Glutamatergic neuron (in vitro differentiated cells): Measurements from ENCODE around the gene C22orf15. TPM values are rescaled to one million over a fixed set of nuclear protein-coding genes. Genes with fewer than 3 reads are reported as not detected.

ENCODE experiments used
- DNase-seq: peaks from one replicate; pipeline ENCODE4 v3.0.0; 2022
- H3K27ac Mint-ChIP-seq: one replicate; pipeline ENCODE4 v1.8.0; 2020; ENCODE audit warnings: mild to moderate bottlenecking, mixed read lengths, inconsistent platforms; ENCODE audit not compliant: unreplicated experiment
- H3K27me3 Mint-ChIP-seq: one replicate; pipeline ENCODE4 v1.8.0; 2020; ENCODE audit warnings: mild to moderate bottlenecking, moderate library complexity, mixed read lengths, inconsistent platforms; ENCODE audit not compliant: unreplicated experiment
- H3K36me3 Mint-ChIP-seq: one replicate; pipeline ENCODE4 v1.8.0; 2020; ENCODE audit warnings: mild to moderate bottlenecking, mixed read lengths, inconsistent platforms; ENCODE audit not compliant: unreplicated experiment
- H3K4me1 Mint-ChIP-seq: one replicate; pipeline ENCODE4 v1.8.0; 2020; ENCODE audit warnings: mild to moderate bottlenecking, low read depth, mixed read lengths, inconsistent platforms; ENCODE audit not compliant: unreplicated experiment
- H3K4me3 Mint-ChIP-seq: one replicate; pipeline ENCODE4 v1.8.0; 2020; ENCODE audit warnings: mild to moderate bottlenecking, mixed read lengths, inconsistent platforms; ENCODE audit not compliant: unreplicated experiment
- H3K9me3 Mint-ChIP-seq: one replicate; pipeline ENCODE4 v1.8.0; 2020; ENCODE audit warnings: mild to moderate bottlenecking, moderate library complexity, mixed read lengths, inconsistent platforms; ENCODE audit not compliant: unreplicated experiment
- total RNA-seq: library from RNA; stranded (reverse); fragmentation: NEBNext Ultra II Directional; extraction: Animal tissue kit (Norgen Biotek cat#: 25700); gene quantifications from one replicate; pipeline ENCODE4 v1.2.1, GENCODE V29; 2021; ENCODE audit not compliant: unreplicated experiment
- TF ChIP-seq, protein P1 (sequence below): fragments of 200-600 bp; sonication (generic); IDR thresholded peaks from one replicate; pipeline ENCODE4 v1.5.0; 2021; ENCODE audit not compliant: partially characterized antibody, unreplicated experiment

Gene C22orf15
- total RNA-seq, 1 donor from 2014 or later, result not detected

DNA sequence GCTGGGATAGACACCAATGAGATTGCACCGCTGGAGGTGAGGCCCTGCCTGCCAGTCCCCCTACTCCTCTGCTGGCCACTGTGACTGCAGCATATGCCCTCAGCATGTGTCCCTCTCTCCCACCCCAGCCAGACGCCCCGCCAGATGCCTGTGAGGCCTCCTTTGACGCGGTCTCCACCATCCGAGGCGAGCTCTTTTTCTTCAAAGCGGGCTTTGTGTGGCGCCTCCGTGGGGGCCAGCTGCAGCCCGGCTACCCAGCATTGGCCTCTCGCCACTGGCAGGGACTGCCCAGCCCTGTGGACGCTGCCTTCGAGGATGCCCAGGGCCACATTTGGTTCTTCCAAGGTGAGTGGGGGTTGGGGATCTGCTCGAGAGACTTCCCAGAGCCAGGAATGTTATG lies 18.3 kb downstream of the C22orf15 start:
- TF ChIP-seq, protein P1, sequence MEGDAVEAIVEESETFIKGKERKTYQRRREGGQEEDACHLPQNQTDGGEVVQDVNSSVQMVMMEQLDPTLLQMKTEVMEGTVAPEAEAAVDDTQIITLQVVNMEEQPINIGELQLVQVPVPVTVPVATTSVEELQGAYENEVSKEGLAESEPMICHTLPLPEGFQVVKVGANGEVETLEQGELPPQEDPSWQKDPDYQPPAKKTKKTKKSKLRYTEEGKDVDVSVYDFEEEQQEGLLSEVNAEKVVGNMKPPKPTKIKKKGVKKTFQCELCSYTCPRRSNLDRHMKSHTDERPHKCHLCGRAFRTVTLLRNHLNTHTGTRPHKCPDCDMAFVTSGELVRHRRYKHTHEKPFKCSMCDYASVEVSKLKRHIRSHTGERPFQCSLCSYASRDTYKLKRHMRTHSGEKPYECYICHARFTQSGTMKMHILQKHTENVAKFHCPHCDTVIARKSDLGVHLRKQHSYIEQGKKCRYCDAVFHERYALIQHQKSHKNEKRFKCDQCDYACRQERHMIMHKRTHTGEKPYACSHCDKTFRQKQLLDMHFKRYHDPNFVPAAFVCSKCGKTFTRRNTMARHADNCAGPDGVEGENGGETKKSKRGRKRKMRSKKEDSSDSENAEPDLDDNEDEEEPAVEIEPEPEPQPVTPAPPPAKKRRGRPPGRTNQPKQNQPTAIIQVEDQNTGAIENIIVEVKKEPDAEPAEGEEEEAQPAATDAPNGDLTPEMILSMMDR, result no peak
- DNase-seq, result no peak
- peaks cover 1% of the 10 kb centered on the region for H3K9me3 Mint-ChIP-seq
- H3K4me1 Mint-ChIP-seq, result peaks cover 6% of the 10 kb centered on the region
- H3K4me3 Mint-ChIP-seq, result no peak overlapping the region
- H3K36me3 Mint-ChIP-seq, result peaks cover 3% of the 10 kb centered on the region
- H3K27ac Mint-ChIP-seq, result no peak overlapping the region
- peaks cover 12% of the 10 kb centered on the region for H3K27me3 Mint-ChIP-seq

DNA sequence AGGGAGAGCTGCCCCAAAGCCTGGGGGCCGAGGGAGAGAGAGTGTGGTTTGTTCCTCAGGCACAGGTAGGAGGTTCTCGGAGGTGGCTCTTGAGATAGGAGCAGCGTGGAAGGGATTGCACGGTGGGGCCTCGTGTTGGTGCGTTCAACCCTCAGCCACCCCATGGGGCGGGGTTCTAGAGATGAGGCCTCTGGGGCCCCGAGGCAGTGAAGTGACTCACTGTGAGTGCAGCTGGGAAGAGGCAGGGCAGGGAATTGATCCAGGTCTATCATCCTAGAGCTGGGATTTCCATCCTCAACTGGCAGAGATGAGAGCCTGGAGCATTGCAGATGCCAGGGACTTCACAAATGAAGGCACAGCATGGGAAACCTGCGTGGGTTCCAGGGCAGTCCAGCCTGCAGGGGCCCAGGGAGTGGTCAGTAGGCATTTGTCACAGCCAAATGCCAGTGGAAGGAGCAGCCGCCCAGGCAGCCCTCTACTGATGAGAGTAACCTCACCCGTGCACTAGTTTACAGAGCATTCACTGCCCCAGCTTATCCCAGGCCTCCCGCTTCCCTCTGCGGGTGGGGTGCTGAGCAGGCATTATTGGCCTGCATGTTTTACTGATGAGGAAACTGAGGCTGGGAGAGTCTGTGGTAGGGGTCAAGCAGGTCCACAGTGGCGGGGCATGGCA lies 18.9 kb downstream of the C22orf15 start:
- no peak overlapping the region for H3K27ac Mint-ChIP-seq
- DNase-seq, result no peak
- H3K4me1 Mint-ChIP-seq, result peaks cover 11% of the 10 kb centered on the region
- peaks cover 14% of the 10 kb centered on the region for H3K27me3 Mint-ChIP-seq
- H3K4me3 Mint-ChIP-seq, result no peak overlapping the region
- TF ChIP-seq, protein P1, result no peak
- peaks cover 1% of the 10 kb centered on the region for H3K9me3 Mint-ChIP-seq
- H3K36me3 Mint-ChIP-seq, result peaks cover 3% of the 10 kb centered on the region

DNA sequence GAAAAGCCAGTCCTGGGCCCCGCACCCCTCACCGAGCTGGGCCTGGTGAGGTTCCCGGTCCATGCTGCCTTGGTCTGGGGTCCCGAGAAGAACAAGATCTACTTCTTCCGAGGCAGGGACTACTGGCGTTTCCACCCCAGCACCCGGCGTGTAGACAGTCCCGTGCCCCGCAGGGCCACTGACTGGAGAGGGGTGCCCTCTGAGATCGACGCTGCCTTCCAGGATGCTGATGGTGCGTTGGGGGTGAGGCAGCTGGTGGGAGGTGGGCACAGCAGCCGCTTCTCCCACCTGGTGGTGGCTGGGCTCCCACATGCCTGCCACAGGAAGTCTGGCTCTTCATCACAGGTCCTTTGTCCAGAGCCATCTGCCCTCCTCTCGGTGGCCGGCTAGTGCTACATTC lies 19.5 kb downstream of the C22orf15 start:
- H3K4me1 Mint-ChIP-seq, result peaks cover 12% of the 10 kb centered on the region
- no peak for DNase-seq
- H3K27me3 Mint-ChIP-seq, result peaks cover 14% of the 10 kb centered on the region
- TF ChIP-seq, protein P1, result no peak
- no peak overlapping the region for H3K4me3 Mint-ChIP-seq
- H3K9me3 Mint-ChIP-seq, result peaks cover 1% of the 10 kb centered on the region
- peaks cover 3% of the 10 kb centered on the region for H3K36me3 Mint-ChIP-seq
- no peak overlapping the region for H3K27ac Mint-ChIP-seq

DNA sequence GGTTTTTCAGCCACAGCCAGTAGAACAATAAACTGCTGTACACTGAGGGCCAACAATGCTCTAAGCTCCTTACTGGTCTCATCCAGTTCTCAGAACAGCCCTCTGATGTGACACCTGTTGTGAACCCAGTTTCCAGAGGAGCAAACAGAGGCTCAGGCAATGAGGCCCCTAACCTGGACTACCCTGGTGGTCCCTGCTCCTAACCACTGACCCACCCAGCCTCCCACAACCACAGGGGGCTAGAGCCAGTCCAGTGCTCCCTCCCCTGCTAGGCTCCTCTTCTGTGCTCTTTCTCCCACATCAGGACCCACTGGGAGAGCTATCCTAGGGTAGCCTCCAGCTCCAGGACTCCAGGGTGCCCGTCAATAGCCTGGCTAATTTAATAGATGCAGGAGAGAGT lies 19.9 kb downstream of the C22orf15 start:
- H3K36me3 Mint-ChIP-seq, result peaks cover 3% of the 10 kb centered on the region
- H3K4me1 Mint-ChIP-seq, result peaks cover 12% of the 10 kb centered on the region
- no peak overlapping the region for H3K27ac Mint-ChIP-seq
- peaks cover 12% of the 10 kb centered on the region for H3K27me3 Mint-ChIP-seq
- TF ChIP-seq, protein P1, result no peak
- no peak for DNase-seq
- no peak overlapping the region for H3K4me3 Mint-ChIP-seq
- peaks cover 4% of the 10 kb centered on the region for H3K9me3 Mint-ChIP-seq

DNA sequence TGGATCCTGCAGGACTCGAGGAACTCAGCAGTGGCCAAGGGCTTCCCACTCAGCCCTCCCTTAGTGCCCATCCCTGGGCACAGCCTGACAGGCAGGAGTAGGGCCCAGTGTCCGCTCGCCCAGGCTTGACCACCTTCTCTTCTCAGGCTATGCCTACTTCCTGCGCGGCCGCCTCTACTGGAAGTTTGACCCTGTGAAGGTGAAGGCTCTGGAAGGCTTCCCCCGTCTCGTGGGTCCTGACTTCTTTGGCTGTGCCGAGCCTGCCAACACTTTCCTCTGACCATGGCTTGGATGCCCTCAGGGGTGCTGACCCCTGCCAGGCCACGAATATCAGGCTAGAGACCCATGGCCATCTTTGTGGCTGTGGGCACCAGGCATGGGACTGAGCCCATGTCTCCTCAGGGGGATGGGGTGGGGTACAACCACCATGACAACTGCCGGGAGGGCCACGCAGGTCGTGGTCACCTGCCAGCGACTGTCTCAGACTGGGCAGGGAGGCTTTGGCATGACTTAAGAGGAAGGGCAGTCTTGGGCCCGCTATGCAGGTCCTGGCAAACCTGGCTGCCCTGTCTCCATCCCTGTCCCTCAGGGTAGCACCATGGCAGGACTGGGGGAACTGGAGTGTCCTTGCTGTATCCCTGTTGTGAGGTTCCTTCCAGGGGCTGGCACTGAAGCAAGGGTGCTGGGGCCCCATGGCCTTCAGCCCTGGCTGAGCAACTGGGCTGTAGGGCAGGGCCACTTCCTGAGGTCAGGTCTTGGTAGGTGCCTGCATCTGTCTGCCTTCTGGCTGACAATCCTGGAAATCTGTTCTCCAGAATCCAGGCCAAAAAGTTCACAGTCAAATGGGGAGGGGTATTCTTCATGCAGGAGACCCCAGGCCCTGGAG lies 20.7 kb downstream of the C22orf15 start:
- peaks cover 7% of the 10 kb centered on the region for H3K9me3 Mint-ChIP-seq
- H3K36me3 Mint-ChIP-seq, result peaks cover 3% of the 10 kb centered on the region
- TF ChIP-seq, protein P1, result no peak
- peaks cover 12% of the 10 kb centered on the region for H3K4me1 Mint-ChIP-seq
- peaks cover 12% of the 10 kb centered on the region for H3K27me3 Mint-ChIP-seq
- H3K4me3 Mint-ChIP-seq, result no peak overlapping the region
- no peak for DNase-seq
- no peak overlapping the region for H3K27ac Mint-ChIP-seq
